Measurements from ENCODE around the gene SRD5A1.

GRCh38 chr5:6684075-6684474 is 50.8 kb downstream of the SRD5A1 start:
- TF ChIP-seq POLR2A (IDR thresholded peaks at IDR 0.05): no peak
- TF ChIP-seq CTCF (IDR thresholded peaks at IDR 0.05): no peak

Measured in uterus (tissue), 2 donors.